ENCODE data around the gene KLHL29.

The KLHL29 gene

DNA sequence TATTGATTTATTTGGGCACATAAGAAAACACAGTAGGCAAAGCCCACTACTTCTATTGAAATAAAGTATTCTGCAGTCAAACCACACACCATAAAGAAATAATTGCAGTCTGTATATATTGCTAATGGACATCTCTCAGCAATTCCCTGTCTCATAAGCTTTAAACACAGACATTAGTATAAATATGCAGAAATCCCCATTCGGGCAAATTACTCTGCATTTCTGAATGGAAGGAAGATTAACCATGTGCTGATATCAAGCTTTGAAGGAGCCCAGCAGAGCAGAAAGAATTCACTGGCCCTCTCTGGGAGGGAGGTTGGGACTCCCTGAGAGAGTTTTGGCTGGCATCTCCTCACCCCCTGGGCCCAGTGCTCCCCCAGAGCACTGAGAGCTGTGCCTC lies 272.4 kb downstream of the KLHL29 start:
- no peak overlapping the region for H3K4me3 ChIP-seq (ENCODE audit: low read depth in 1 of 2, low read length in 2 of 2)
- no peak overlapping the region for H3K9ac ChIP-seq (ENCODE audit: low read depth, low read length)
- H3K79me2 ChIP-seq (ENCODE audit: insufficient read depth, low read length), result no peaks in the 10 kb centered on the region
- H2AFZ ChIP-seq (ENCODE audit: low read depth, low read length), result no peak overlapping the region
- no peaks in the 10 kb centered on the region for H3K4me1 ChIP-seq (ENCODE audit: insufficient read depth, low read length)
- DNase-seq, result no peak
- ATAC-seq (ENCODE audit: insufficient read depth, low read depth), result no peak
- H4K20me1 ChIP-seq (ENCODE audit: insufficient read depth, low read length), result no peaks in the 10 kb centered on the region
- no peaks in the 10 kb centered on the region for H3K27me3 ChIP-seq (ENCODE audit: insufficient read depth, low read length, poor library complexity)
- no peak overlapping the region for H3K27ac ChIP-seq (ENCODE audit: low read length)
- H3K9me3 ChIP-seq (ENCODE audit: insufficient read depth, low read length, severe bottlenecking), result no peaks in the 10 kb centered on the region
- H3K36me3 ChIP-seq (ENCODE audit: insufficient read depth, low read length), result no peaks in the 10 kb centered on the region
- TF ChIP-seq EZH2 (IDR thresholded peaks at IDR 0.05; ENCODE audit: borderline replicate concordance, low read depth, low read length, severe bottlenecking), result no peak
- TF ChIP-seq, protein P1, sequence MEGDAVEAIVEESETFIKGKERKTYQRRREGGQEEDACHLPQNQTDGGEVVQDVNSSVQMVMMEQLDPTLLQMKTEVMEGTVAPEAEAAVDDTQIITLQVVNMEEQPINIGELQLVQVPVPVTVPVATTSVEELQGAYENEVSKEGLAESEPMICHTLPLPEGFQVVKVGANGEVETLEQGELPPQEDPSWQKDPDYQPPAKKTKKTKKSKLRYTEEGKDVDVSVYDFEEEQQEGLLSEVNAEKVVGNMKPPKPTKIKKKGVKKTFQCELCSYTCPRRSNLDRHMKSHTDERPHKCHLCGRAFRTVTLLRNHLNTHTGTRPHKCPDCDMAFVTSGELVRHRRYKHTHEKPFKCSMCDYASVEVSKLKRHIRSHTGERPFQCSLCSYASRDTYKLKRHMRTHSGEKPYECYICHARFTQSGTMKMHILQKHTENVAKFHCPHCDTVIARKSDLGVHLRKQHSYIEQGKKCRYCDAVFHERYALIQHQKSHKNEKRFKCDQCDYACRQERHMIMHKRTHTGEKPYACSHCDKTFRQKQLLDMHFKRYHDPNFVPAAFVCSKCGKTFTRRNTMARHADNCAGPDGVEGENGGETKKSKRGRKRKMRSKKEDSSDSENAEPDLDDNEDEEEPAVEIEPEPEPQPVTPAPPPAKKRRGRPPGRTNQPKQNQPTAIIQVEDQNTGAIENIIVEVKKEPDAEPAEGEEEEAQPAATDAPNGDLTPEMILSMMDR (IDR thresholded peaks at IDR 0.05; ENCODE audit: borderline replicate concordance, extremely low read depth, low read length, poor library complexity, severe bottlenecking), result no peak
- H3K4me2 ChIP-seq (ENCODE audit: insufficient read depth, low read length), result no peak overlapping the region

DNA sequence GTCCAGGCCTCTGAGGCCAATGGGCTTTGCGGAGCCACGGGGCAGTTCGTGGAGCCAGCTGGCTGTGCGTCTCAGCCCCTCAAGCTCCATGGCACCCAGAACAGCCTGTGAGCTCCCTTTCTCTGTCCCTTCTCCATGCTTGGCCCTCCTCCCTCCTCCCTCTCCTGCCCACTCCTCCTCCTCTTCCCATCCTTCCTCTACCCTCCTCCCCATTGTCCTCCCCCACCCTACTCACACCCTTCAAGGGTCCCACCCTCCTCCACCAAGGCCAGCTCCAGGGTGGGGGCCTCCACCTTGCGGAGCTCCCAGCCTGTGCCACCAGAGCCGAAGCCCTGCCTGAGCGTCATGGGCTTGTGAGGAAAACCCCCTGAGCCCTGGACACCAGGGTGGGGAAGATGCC lies 273.0 kb downstream of the KLHL29 start:
- TF ChIP-seq, protein P1 (IDR thresholded peaks at IDR 0.05; ENCODE audit: borderline replicate concordance, extremely low read depth, low read length, poor library complexity, severe bottlenecking), result no peak
- no peak for TF ChIP-seq EZH2 (IDR thresholded peaks at IDR 0.05; ENCODE audit: borderline replicate concordance, low read depth, low read length, severe bottlenecking)
- H3K9ac ChIP-seq (ENCODE audit: low read depth, low read length), result no peak overlapping the region
- H3K27ac ChIP-seq (ENCODE audit: low read length), result no peak overlapping the region
- no peaks in the 10 kb centered on the region for H3K27me3 ChIP-seq (ENCODE audit: insufficient read depth, low read length, poor library complexity)
- H3K79me2 ChIP-seq (ENCODE audit: insufficient read depth, low read length), result no peaks in the 10 kb centered on the region
- no peaks in the 10 kb centered on the region for H4K20me1 ChIP-seq (ENCODE audit: insufficient read depth, low read length)
- DNase-seq (no peak), ATAC-seq (ENCODE audit: insufficient read depth, low read depth) (no peak)
- H2AFZ ChIP-seq (ENCODE audit: low read depth, low read length), result no peak overlapping the region
- no peak overlapping the region for H3K4me3 ChIP-seq (ENCODE audit: low read depth in 1 of 2, low read length in 2 of 2)
- H3K4me1 ChIP-seq (ENCODE audit: insufficient read depth, low read length), result no peaks in the 10 kb centered on the region
- no peaks in the 10 kb centered on the region for H3K36me3 ChIP-seq (ENCODE audit: insufficient read depth, low read length)
- no peaks in the 10 kb centered on the region for H3K9me3 ChIP-seq (ENCODE audit: insufficient read depth, low read length, severe bottlenecking)
- no peak overlapping the region for H3K4me2 ChIP-seq (ENCODE audit: insufficient read depth, low read length)

DNA sequence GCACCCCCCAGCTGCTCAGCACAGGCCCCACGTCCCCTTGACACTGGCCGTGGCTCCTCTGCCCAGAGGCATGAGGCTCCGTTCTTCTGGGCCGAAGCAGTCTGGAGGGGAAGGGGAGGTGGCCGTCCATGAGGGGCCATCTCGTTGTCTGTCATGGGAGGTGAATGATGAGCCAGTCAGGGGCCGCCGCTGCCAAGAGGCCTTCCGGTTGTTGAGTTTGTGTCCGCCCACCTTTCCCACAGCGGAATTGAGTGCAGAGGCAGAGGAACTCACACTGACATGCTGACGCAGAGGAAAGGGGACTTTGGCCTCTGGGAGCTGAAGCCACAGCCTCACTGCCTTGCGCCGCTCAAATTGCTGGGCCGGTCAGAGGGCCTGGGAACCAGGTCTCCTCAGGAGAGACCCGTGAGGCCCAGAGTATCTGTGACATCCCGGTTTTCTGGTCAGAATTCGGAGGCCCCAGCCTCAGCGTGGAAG lies 273.5 kb downstream of the KLHL29 start:
- Histone ChIP-seq H2AFZ (ENCODE audit: low read depth, low read length) (no peak overlapping the region), H3K9me3 (ENCODE audit: insufficient read depth, low read length, severe bottlenecking) (no peaks in the 10 kb centered on the region), H3K4me2 (ENCODE audit: insufficient read depth, low read length) (no peak overlapping the region), H4K20me1 (ENCODE audit: insufficient read depth, low read length) (no peaks in the 10 kb centered on the region), H3K27ac (ENCODE audit: low read length) (no peak overlapping the region), H3K9ac (ENCODE audit: low read depth, low read length) (no peak overlapping the region), H3K79me2 (ENCODE audit: insufficient read depth, low read length) (no peaks in the 10 kb centered on the region), H3K4me3 (ENCODE audit: low read depth in 1 of 2, low read length in 2 of 2) (no peak overlapping the region), H3K27me3 (ENCODE audit: insufficient read depth, low read length, poor library complexity) (no peaks in the 10 kb centered on the region), H3K36me3 (ENCODE audit: insufficient read depth, low read length) (no peaks in the 10 kb centered on the region), H3K4me1 (ENCODE audit: insufficient read depth, low read length) (no peaks in the 10 kb centered on the region)
- DNase-seq (no peak), ATAC-seq (ENCODE audit: insufficient read depth, low read depth) (no peak)
- TF ChIP-seq, protein P1 (IDR thresholded peaks at IDR 0.05; ENCODE audit: borderline replicate concordance, extremely low read depth, low read length, poor library complexity, severe bottlenecking), result no peak
- TF ChIP-seq EZH2 (IDR thresholded peaks at IDR 0.05; ENCODE audit: borderline replicate concordance, low read depth, low read length, severe bottlenecking), result no peak

DNA sequence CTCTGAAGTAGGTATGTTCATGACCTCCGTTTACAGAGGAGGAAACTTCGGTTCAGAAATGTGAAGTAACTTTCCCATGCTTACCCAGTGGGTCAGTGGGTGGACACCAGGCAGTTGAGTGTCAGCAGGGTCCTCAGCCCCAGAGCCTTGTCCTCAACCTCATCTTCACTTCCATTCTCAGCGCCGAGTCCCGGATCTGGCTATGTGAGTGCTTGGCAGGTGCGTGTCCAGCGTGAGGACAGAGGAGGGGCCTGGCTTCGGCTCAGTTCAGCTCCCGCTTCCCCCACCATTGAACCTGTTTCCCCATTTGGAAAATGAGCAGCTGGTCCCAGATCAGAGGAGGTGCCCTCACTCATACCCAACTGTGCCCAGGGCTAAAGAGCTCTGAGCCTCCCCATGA lies 274.3 kb downstream of the KLHL29 start:
- no peaks in the 10 kb centered on the region for H3K9me3 ChIP-seq (ENCODE audit: insufficient read depth, low read length, severe bottlenecking)
- no peak overlapping the region for H3K9ac ChIP-seq (ENCODE audit: low read depth, low read length)
- no peaks in the 10 kb centered on the region for H4K20me1 ChIP-seq (ENCODE audit: insufficient read depth, low read length)
- ATAC-seq (ENCODE audit: insufficient read depth, low read depth) (no peak), DNase-seq (no peak)
- H3K4me3 ChIP-seq (ENCODE audit: low read depth in 1 of 2, low read length in 2 of 2), result no peak overlapping the region
- H3K27ac ChIP-seq (ENCODE audit: low read length), result no peak overlapping the region
- H3K36me3 ChIP-seq (ENCODE audit: insufficient read depth, low read length), result no peaks in the 10 kb centered on the region
- H2AFZ ChIP-seq (ENCODE audit: low read depth, low read length), result no peak overlapping the region
- no peaks in the 10 kb centered on the region for H3K4me1 ChIP-seq (ENCODE audit: insufficient read depth, low read length)
- no peak for TF ChIP-seq EZH2 (IDR thresholded peaks at IDR 0.05; ENCODE audit: borderline replicate concordance, low read depth, low read length, severe bottlenecking)
- TF ChIP-seq, protein P1 (IDR thresholded peaks at IDR 0.05; ENCODE audit: borderline replicate concordance, extremely low read depth, low read length, poor library complexity, severe bottlenecking), result no peak
- H3K27me3 ChIP-seq (ENCODE audit: insufficient read depth, low read length, poor library complexity), result no peaks in the 10 kb centered on the region
- no peaks in the 10 kb centered on the region for H3K79me2 ChIP-seq (ENCODE audit: insufficient read depth, low read length)
- H3K4me2 ChIP-seq (ENCODE audit: insufficient read depth, low read length), result no peak overlapping the region

All from DND-41 (cell line).